SK-N-SH (cell line): ENCODE data around the gene SLC24A3.

Source experiments
- FOSL2 ChIP-seq: IDR thresholded peaks from 2 replicates; pipeline ENCODE4 v1.4.0; 2012; ENCODE audit warnings: low read depth, mild to moderate bottlenecking, moderate library complexity, borderline replicate concordance
- FOXM1 ChIP-seq: IDR thresholded peaks from 2 replicates; pipeline ENCODE4 v1.4.0; 2012; ENCODE audit warnings: low read depth, mild to moderate bottlenecking
- RAD21 ChIP-seq: IDR thresholded peaks from 2 replicates; pipeline ENCODE4 v1.6.1; 2012; ENCODE audit warnings: mild to moderate bottlenecking, low read length
- TAF1 ChIP-seq: IDR thresholded peaks from 2 replicates; pipeline ENCODE4 v1.6.1; 2012; ENCODE audit warnings: low read depth, mild to moderate bottlenecking, low read length, moderate library complexity, borderline replicate concordance
- TEAD4 ChIP-seq: IDR thresholded peaks from 2 replicates; pipeline ENCODE4 v1.4.0; 2012; ENCODE audit warnings: mild to moderate bottlenecking, borderline replicate concordance; ENCODE audit not compliant: insufficient read depth
- YY1 ChIP-seq: IDR thresholded peaks from 2 replicates; pipeline ENCODE4 v1.4.0; 2012; ENCODE audit warnings: low read depth, mild to moderate bottlenecking
- TF ChIP-seq, protein P1 (sequence below): fragments of 200-600 bp; sonication (generic); IDR thresholded peaks from 2 replicates; pipeline ENCODE4 v1.6.1; 2017; ENCODE audit warnings: antibody characterized with exemption, mild to moderate bottlenecking, moderate library complexity
- TF ChIP-seq, protein P2 (sequence below): IDR thresholded peaks from 2 replicates; pipeline ENCODE4 v1.4.0; 2012; ENCODE audit warnings: low read depth, borderline replicate concordance
- TF ChIP-seq, protein P3 (sequence below): IDR thresholded peaks from 2 replicates; pipeline ENCODE4 v1.6.1; 2012; ENCODE audit warnings: mild to moderate bottlenecking, low read depth, low read length, moderate library complexity

DNA sequence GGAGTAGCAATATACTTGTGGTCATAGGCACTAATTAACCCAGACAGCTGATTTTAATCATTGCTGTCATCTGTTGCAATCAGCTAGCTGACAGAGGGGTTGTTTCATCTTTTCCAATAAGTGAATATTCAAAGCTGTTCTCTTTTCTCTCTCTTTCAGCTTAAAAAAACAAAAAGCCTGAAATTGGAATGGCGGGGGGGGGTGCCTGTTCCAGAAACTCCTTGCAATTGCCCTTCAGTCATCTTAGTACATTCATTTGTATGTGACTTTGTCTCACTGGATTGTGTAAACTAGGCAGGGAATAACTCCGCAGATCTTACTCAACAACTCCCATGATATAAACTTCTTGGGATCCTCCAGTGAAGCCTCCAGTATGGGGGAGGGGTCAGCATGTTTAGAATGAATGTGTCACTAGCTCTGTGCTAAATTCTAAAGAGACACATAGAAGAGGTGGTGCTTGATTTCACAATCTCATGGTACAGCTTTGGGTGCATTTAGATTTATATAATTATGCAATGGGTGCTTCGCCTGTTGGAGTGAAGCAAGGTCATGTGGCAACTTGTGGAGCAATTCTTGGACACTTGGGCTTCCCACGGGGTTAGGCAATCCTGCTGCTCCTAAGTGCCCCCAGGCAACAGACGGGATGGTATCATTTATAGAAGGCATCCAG lies 40.1 kb downstream of the SLC24A3 start:
- TF ChIP-seq TEAD4, result no peak
- TF ChIP-seq, protein P1, sequence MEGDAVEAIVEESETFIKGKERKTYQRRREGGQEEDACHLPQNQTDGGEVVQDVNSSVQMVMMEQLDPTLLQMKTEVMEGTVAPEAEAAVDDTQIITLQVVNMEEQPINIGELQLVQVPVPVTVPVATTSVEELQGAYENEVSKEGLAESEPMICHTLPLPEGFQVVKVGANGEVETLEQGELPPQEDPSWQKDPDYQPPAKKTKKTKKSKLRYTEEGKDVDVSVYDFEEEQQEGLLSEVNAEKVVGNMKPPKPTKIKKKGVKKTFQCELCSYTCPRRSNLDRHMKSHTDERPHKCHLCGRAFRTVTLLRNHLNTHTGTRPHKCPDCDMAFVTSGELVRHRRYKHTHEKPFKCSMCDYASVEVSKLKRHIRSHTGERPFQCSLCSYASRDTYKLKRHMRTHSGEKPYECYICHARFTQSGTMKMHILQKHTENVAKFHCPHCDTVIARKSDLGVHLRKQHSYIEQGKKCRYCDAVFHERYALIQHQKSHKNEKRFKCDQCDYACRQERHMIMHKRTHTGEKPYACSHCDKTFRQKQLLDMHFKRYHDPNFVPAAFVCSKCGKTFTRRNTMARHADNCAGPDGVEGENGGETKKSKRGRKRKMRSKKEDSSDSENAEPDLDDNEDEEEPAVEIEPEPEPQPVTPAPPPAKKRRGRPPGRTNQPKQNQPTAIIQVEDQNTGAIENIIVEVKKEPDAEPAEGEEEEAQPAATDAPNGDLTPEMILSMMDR, result no peak
- TF ChIP-seq, protein P2, sequence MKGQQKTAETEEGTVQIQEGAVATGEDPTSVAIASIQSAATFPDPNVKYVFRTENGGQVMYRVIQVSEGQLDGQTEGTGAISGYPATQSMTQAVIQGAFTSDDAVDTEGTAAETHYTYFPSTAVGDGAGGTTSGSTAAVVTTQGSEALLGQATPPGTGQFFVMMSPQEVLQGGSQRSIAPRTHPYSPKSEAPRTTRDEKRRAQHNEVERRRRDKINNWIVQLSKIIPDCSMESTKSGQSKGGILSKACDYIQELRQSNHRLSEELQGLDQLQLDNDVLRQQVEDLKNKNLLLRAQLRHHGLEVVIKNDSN, result no peak
- no peak for TF ChIP-seq FOXM1
- no peak for TF ChIP-seq TAF1
- TF ChIP-seq YY1, result no peak
- TF ChIP-seq FOSL2, result no peak
- no peak for TF ChIP-seq RAD21
- TF ChIP-seq, protein P3, sequence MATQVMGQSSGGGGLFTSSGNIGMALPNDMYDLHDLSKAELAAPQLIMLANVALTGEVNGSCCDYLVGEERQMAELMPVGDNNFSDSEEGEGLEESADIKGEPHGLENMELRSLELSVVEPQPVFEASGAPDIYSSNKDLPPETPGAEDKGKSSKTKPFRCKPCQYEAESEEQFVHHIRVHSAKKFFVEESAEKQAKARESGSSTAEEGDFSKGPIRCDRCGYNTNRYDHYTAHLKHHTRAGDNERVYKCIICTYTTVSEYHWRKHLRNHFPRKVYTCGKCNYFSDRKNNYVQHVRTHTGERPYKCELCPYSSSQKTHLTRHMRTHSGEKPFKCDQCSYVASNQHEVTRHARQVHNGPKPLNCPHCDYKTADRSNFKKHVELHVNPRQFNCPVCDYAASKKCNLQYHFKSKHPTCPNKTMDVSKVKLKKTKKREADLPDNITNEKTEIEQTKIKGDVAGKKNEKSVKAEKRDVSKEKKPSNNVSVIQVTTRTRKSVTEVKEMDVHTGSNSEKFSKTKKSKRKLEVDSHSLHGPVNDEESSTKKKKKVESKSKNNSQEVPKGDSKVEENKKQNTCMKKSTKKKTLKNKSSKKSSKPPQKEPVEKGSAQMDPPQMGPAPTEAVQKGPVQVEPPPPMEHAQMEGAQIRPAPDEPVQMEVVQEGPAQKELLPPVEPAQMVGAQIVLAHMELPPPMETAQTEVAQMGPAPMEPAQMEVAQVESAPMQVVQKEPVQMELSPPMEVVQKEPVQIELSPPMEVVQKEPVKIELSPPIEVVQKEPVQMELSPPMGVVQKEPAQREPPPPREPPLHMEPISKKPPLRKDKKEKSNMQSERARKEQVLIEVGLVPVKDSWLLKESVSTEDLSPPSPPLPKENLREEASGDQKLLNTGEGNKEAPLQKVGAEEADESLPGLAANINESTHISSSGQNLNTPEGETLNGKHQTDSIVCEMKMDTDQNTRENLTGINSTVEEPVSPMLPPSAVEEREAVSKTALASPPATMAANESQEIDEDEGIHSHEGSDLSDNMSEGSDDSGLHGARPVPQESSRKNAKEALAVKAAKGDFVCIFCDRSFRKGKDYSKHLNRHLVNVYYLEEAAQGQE, result no peak
